NCI-H82 (cell line): ENCODE results near the gene GPR142.

ENCODE experiments used
- DNase-seq: peaks from one replicate; lab custom pipeline; 2025; lab: John Stamatoyannopoulos, UW

The GPR142 gene

DNA sequence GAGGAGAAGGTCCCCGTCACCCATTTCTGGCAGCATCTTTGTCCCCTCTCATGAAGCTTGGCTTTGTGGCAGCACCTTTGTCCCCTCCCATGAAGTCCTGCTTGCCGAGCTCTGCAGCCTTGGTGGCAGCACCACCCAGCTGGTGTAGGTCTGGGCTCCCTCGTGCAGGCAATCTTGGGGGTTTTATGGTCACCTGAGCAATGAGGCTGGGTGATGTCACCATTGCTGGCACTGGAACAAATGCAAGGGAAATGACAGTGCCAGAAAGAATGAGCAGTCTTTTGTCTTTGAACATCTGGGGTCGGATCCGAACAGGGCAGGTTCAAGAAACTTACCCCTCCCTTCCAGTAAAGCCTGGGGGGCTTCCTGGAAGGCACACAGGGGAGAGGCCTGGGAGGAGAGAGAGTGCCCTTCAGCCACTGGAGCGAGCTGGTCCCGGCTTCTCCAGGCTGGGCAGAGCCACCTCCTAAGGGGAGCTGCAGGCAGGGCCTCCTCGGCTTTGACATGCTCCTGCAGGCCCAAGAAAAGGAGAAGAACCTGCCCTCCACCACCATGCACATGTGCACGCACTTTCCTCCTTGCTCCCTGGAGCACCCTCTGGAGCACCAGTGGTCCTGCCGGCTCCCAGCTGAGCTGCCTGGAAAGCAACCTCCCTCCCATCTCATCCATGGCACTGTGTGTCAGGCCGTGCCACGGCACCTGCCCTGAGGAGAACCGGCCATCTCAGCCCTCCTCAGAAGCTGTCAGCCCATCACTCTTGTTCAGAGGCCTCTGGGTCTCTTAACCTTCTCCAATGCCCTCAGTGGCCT is 21.7 kb upstream of the GPR142 start:
- no peak for DNase-seq

DNA sequence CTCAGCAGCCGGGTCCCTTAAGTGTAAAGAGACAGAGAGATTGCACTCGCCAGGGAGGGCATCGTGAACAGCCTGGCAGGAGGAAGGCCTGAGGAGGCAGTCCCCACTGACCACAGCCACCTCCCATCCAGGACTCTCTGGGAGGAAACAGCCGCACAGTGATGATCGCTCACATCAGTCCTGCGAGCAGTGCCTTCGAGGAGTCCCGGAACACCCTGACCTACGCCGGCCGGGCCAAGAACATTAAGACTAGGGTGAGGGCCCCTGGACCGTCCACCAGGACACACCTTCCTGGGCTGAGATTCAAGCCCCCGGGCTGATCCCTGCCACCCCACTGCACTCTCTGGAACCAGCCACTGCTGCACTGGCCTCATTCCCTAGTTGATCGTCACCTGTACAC is 19.7 kb upstream of the GPR142 start:
- no peak for DNase-seq

- DNase-seq, result no peak
Observed at GRCh38 chr17:74349120-74349519, 18.2 kb upstream of the GPR142 start.

GRCh38 chr17:74350486-74350885 is 16.8 kb upstream of the GPR142 start:
- DNase-seq, result no peak

GRCh38 chr17:74351552-74352210 is 15.6 kb upstream of the GPR142 start:
- no peak for DNase-seq

GRCh38 chr17:74353446-74354060 is 13.8 kb upstream of the GPR142 start:
- DNase-seq, result peak; percentile 48

DNA sequence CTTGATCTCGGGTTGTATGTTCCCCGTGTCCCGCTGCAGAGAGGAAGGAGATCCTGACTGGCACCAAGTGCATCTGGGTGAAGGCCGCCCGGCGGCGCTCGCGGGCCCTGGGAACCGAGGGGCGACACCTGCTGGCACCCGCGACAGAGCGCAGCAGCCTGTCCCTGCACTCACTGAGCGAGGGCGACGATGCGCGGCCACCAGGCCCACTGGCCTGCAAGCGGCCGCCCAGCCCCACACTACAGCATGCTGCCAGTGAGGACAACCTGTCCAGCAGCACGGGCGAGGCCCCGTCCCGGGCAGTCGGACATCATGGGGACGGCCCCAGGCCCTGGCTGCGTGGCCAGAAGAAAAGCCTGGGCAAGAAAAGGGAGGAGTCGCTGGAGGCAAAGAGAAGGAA is 13.2 kb upstream of the GPR142 start:
- DNase-seq, result no peak

- DNase-seq, result no peak
Observed at GRCh38 chr17:74354561-74354960, 12.7 kb upstream of the GPR142 start.

DNA sequence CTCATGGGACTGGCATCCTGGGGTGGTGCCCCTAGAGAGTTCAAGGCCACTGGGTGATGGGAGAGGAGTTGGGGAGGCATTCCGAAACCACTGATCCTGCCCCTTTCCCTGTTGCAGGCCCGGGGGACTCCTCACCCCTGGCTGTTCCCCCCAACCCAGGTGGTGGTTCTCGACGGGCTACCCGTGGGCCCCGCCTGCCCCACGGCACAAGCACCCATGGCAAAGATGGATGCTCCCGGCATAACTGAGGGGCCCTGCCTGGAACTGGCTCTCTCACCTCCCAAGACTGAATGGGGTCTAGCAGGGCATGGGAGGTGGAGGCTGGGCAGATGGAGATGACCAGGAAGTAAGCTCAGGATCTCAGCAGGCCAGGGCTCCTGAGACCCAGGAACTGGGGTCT is 12.2 kb upstream of the GPR142 start:
- DNase-seq, result no peak

DNA sequence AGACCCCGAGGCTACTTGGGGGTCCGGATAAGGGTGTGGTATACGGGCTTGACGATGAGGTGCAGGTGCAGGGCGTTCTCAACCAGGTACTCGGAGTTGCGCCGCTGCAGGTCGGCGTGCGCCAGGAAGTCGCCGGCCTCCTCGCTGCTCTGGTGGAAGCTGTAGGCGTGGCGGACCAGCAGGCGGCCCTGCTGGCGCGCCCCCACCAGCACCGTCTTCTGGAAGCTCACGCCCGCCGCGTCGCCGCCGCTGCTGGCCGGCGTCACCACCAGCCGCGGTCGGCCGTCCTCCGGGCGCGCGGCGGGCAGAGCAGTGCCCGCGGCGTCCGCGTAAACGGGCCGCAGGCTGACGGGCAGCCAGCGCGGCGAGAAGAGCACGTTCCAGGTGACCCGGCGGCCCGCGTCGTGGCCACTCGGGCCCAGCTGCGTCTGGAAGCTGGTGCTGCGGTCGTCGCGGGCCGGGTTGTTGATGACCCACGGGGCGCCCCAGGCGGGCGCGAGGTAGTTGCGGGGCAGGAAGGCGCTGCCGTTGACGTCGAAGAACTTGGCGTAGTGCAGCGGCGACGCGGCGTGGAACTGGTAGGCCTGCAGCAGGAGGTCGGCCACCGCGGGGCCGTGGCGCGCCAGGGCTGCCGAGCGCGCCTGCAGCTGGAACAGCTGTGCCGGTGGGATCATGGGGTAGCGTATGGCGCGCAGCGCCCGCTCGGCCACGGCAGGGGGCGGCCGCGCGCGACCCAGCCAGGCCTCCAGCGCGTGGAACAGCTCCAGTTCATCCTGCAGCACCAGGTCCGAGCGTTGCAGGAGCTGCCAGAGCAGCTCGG is 10.4 kb upstream of the GPR142 start:
- DNase-seq, result no peak

DNA sequence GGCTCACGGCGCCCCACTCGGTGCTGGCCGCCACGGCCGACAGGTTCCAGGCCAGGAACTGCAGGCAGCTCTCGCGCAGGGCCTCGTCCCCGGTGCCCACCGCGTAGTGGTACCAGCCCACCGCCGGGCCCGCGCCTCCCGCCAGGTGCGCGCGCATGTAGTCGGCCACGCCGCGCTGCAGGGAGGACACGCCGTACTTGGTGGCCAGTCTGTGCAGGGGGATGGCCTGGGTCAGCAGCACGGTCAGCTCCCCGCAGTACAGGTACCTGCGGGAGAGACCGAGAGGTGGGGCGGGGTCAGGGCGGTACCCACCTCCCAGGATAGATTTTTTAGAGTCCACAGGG is 9.9 kb upstream of the GPR142 start:
- no peak for DNase-seq

DNA sequence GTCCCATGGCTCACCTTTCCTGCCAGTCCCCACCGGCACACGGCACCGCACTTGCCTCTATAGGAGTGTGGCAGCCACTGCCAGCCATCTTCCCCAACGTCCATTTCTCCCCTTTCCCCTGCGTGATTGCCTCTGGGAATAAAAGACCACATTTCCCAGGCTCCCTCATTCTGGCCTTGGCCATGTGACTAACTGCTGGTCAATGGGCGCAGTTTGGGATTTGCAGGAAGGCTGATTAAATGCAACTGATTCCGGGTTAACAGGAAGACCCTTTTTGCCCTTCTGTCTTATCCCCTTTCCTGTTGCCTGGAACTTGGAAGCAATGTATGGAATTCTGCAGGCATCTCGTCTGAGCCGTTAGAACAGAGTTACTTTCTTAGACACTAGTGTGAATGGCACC is 8.6 kb upstream of the GPR142 start:
- DNase-seq, result peak; percentile 55

GRCh38 chr17:74359916-74360315 is 7.4 kb upstream of the GPR142 start:
- DNase-seq, result no peak

- no peak for DNase-seq
Observed at GRCh38 chr17:74360899-74361229, 6.4 kb upstream of the GPR142 start.

DNA sequence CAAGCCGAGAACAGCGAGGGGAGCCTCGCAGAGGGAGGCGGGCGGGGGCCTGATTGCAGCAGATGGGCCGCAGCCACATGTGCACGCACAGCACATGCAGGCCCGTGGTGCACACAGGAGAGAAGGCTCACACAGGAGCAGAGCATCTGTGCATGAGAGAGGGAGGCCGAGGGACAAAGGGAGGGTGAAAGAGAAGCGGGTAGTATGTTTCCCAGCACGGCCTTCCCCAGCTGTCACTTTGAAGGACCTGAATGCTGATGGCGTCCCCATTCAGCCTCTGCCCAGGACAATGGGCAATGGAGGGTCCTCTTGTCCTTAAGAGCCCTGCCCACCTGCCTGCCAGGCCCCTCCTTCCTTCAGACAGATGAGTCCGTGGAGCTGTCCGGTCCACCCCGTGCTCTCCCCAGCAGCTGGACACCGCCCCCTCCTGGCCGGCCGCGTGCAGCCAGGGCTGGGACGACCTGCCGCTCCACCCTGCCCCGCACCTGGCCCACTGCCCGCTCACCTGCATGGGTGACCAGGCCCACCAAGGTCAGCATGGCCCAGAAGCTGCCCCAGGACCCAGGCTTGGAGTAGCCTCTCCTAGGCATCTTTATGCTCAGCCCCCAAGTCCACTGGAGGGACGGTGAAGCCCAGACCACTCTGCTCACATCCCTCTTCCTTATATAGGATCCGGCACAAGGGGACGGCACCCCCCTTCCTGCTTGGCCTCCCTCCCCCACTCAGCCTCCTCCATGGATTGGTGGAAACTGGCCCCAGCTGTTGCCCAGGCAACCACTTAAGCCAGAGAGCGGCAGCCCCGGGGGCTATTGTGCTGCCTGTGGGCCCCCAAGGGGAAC is 5.9 kb upstream of the GPR142 start, which contains the start of gene BTBD17:
Gene BTBD17 (minus strand): TSS at position 639 of the 839 bp plus-strand sequence. CDS start 49 bp downstream, at position 590.
- DNase-seq, result peak; percentile 92

DNA sequence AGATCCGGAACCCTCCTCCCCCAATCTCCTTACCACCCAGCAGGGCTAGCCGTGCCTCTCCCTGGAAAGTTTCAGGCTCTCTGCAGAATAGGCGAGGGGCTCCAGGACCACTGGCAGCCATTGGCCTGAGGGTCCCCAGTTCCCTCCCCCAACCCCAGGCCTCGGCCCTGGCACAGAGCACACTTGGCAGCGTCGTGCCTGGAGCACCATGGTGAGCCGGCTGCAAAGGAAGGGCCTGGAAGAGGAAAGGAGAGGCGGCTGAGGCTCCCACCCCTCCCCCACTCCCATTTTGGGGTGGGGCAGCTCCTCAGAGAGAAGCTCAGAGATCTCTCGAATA is 5.3 kb upstream of the GPR142 start:
- no peak for DNase-seq

GRCh38 chr17:74362810-74363498 is 4.4 kb upstream of the GPR142 start:
- no peak for DNase-seq

DNA sequence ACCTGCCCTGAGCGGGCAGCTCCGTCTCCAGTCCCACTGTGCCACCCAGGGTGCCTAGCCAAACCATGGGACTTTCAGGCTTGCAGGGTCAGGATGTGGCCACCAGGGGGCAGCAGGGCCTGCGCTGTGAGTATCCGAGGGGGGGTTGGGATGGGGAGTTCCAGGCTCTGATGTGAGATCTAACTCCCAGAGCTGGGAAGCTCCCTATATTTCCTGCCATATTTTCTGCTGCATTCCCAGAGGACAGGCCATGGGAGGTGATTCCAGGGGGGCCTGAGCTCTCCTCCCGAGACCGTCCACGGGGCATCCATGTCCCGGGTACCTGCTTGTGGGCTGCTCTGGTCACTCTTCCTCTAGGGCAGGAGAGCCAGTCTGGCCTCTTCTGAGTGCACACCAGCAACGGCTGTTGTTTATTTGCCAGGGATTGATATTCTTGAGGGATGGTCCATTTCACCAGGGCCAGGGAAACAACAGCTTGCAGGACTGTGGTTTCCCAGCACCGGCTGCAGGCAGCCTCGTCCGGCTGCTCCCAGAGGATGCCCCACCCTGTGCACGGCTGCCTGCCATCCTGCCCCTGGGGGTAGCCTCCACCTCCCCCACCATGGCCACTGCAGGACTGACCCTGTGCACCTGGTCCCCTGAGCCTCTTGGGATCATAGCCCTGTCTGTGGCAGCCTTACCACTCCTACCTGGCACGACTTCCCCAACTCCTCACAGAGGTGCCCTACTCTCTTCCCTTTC is 1.2 kb downstream of the GPR142 start:
- peak; percentile 87 for DNase-seq

GRCh38 chr17:74369221-74369620 is 1.9 kb downstream of the GPR142 start:
- DNase-seq, result peak; percentile 90
